Muscle of arm (tissue), 12 donors: Measurements from ENCODE around the gene APOF. TPM values are rescaled to one million over a fixed set of nuclear protein-coding genes. Genes with fewer than 3 reads are reported as not detected.
"Not testable (repeated sequence)": the region's sequence is repeated elsewhere in the genome, so short reads cannot be mapped to it uniquely, and the experiment has no call there.

Source experiments
- DNase-seq: peaks from one replicate; pipeline ENCODE4 v3.0.0-alpha.2; 2013
- polyA plus RNA-seq, 12 donors: library from polyadenylated mRNA; unstranded; fragments of 120-200 nt; gene quantifications; one replicate each; pipeline ENCODE4 v1.2.1, GENCODE V29; 2013; ENCODE audit not compliant: insufficient read length in 12 of 12

Gene APOF
- polyA plus RNA-seq, 12 donors, result 0.07 to 0.12 (median 0.11) TPM; not detected in 9

DNA sequence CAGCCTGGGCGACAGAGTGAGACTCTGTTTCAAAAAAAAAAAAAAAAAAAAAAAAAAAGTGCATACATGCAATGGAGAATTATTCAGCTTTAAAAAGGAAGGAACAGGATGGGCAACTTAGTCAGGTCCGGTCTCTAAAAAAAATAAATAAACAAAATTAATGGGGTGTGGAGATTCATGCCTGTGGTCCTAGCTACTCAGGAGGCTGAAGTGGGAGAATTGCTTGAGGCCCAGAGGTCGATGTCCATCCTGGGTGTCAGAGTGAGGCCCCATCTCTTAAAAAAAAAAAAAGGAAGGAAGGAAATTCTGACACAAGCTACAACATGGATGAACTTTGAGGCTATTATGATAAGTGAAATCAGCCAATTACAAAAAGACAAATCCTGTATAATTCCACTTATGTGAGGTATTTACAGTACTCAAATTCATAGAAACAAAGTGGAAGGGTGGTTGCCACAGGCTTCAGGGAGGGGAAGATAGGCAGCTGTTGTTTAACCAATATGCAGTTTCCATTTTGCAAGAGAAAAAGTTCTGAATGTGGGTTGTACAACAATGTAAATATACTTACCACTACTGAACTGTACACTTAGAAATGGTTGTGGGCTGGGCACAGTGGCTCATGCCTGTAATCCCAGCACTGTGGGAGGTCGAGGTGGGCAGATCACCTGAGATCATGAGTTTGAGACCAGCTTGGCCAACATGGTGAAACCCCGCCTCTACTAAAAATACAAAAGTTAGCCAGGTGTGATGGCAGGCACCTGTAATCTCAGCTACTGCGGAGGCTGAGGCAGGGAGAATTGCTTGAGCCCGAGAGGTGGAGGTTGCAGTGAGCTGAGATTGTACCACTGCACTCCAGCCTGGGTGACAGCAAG lies 12.3 kb upstream of the APOF start:
- DNase-seq, result no peak

DNA sequence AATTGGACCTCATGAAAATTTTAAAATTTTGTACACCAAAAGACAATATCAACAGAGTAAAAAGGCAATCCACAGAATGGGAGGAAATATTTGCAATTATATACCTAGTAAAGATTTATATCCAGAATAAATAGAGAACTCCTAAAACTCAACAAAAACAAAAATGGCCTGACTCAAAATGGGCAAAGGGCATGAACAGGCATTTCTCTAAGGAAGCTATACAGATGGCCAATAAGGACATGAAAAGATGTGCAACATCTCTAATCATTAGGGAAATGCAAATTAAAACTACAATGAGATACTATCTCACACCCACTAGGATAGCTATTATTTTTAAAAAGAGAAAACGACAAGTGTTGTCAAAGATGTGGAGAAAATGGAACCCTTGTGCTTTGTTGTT lies 10.9 kb upstream of the APOF start:
- DNase-seq, result no peak

DNA sequence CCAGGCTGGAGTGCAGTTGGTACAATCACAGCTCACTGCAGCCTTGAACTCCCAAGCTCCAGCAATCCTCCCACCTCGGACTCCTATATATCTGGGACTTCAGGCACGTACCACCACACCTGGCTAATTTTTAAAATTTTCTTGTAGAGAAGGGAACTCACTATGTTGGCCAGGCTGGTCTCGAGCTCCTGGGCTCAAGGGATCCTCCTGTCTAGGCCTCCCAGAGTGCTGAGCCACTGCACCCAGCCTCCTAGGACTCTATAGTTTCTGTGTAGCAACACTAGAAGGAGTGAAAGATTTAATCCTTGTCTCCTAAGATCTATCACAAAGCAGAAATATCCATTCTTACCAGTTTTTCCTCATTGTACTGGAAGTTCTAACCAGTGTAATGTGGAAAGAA lies 4.3 kb upstream of the APOF start:
- DNase-seq, result no peak

DNA sequence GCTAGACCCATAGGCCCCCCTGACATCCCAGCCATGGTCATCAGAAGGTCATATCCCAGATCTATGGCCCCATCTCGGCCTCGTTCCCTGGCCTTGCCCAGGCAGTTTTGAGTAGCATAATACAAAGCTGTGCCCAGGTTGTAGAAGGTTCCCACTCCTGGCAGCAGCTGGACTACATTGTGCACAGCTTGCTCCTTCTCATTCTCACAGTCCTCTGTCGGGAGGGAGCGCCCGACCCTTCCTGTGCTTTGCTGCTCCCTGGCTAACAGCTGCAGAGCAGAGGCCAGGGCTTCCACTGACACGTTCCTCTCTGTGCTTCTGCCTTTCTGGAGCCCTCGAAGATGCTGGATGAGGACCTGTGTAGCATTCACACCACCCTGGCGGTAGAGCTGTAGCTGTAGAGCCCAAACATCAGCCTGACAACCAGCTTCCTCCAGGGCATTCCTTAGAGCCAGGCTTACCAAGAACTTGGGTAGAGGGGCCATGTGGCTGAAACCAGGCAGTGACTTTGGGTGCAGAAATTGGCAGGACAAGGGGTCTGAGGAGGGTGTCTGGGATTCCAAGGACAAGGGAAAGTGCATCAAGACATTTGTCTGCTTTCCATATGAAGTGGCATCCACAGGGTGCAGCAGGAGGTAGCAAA lies 1.0 kb downstream of the APOF start:
- no peak for DNase-seq

DNA sequence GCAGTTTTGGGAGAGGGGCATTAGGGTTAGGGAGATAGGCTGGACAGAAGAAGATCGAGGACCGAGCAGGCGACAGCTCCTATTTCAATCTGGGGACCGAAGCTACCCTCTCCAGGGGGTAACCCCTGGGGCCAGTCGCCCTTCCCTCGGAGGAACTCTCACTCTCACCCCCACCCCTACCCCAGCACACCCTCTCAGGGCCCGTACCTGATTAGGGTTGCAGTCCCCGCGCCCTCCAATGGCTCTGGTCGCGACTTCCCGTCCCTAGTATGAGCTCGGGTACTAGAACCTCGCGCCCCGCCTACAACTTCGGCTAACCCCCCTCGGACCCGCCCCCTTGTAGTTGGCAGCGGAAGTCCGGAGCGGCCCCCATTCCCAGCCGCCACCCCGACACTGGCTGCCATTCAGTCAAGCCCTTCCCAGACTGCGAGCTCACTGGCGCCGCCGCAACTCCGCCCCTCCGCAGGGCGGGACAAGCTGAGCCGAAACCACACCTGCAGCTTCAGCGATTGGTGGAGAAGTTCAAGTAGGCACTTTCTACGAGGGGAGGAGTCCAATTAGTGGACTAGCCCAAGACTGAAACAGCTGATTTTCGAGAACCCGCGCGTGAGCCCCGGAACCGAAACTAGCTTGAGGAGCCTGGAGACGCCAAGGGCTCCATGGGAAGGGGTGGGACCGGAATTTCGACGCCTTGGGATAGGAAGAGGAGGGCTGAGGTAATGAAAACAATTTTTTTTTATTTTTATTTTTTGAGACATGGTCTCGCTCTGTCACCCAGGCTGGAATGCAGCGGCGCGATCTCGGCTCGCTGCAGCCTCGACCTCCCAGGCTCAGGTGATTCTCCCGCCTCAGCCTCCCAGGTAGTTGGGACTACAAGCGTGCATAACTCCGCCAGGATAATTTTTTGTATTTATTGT lies 2.5 kb downstream of the APOF start, which contains the start of gene STAT2:
Gene STAT2 (minus strand): TSS at position 257 of the 917 bp plus-strand sequence. CDS start 3,536 bp downstream, outside the sequence.
- DNase-seq, result peak; percentile 99

DNA sequence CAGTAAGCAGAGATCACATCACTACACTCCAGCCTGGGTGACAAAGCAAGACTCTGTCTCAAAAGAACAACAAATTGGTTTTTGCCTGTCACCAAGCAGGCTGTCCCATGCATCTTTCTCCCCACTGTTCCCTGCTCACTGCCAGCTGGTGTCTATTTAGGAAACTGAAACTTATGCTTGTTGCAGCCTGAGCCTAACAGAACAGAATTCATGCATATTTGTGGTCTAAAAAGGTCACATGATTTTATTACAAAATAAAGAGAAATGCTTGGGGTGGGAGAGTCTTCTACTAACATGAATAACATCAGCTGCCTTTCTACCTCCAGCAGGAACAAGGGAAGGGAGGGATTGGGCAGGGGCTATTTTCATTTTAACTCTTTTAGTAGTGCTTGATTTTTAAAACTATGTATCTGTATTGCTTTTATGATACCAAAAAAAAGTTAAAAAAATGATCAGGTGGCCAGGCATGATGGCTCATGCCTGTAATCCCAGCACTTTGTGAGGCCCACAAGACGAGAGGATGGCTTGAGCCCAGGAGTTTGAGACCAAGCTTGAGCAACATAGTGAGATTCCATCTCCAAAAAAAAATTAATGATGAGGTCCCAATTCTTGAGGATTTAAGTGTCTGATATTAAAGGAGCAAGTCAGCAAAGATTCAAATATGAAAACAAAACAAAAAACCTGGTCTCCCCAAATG lies 3.7 kb downstream of the APOF start:
- DNase-seq, result peak; percentile 11

DNA sequence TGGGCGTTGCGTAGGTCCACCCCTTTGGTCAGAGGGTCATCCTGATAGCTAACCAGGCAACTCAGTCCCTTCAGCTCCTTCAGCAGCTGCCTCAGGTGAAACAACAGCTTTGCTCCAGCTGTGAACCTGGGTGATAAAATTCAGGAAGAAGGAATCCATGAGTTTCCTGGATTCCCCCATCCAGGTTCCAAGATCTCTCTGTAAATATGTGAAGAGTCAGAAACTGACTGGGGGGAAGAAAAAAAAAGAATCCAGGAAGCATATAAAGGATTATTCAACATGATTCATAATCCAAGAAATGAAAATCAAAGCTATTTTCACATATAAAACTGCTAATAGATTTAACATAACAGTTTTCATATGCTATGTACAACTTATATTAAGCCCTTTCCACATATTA lies 11.3 kb downstream of the APOF start:
- DNase-seq, result no peak

DNA sequence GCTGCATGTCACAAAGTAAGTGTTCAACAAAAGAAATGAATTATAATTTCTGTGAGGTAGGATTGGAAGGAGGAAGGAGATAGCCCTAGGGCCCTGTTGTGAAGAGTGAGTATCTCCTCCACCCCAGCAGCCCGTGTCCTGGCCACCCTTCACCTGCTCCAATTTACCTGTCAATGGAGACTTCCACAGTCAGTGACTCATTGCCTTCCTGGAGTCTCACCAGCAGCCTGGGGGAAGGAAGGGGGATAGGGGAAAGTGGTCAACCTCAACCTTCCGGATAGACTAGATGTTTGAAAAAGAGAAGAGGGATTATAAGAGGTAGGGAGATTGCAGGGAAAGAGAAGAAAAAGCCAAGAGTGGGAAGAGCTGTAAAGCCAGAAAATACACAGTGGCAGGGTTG lies 12.0 kb downstream of the APOF start:
- DNase-seq, result no peak

DNA sequence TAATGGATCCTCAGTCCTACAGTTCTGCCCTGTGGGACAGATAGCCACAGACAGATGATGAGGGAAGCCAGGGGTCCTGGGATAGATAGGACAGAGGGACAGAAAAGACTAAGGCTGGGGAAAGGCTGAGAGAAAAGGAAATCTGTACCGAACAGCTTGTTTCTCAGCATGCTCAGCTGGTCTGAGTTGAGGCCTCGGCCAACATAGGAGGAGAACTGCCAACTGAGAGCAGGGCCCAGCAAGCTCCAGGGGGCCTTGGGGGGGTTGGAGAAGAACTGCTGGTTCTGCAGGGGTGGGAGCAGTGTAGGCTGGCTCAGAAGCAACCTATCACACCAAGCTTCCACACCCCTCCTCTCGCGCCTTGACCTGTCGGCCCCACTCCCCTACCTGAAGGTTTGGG lies 13.9 kb downstream of the APOF start:
- DNase-seq, result no peak

DNA sequence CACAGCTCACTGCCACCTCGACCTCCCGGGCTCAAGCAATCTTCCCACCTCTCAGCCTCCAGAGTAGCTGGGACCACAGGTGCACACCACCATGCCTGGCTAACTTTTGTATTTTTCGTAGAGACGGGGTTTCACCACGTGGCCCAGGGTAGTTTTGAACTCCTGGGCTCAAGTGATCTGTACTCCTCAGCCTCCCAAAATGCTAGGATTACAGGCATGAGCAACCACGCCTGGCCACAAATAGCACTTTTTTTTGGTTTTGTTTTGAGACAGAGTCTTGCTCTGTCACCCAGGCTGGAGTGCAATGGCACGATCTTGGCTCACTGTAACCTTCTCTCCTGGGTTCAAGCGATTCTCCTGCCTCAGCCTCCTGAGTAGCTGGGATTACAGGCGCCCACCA lies 15.4 kb downstream of the APOF start:
- DNase-seq, result not testable (repeated sequence)

DNA sequence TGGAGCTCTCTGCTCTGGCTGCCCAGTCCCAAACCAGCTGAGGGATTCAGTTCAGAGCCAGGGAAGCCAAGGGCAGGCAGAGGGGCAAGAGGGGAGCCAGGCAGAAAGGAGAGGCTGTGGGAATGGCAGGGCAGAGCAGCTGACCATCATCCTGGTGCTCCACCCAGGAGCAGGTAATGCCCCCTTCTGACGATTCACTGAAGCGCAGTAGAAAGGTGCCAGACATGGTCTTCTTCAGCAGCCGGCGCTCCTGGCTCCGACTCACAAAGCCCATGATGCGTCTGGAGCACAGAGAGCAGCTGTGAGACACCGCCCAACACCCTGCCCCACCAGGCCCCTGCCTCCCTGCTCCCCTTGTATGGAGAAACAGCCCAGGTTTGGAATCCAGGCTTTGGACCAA lies 16.0 kb downstream of the APOF start:
- no peak for DNase-seq

DNA sequence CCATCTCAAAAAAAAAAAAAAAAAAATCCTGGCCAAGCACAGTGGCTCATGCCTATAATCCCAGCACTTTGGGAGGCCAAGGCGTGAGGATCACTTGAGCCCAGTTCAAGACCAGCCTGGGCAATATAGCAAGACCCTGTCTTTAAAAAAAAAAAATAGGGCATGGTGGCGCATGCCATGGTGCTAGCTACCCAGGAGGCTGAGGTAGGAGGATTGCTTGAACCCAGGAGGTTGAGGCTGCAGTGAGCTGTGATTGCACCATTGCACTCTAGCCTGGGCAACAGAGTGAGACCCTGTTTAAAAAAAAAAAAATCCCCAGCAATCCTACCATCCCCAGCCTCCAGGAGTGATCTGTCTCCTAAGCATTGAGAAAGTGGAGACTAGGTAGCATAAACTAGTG lies 20.4 kb downstream of the APOF start:
- not testable (repeated sequence) for DNase-seq

DNA sequence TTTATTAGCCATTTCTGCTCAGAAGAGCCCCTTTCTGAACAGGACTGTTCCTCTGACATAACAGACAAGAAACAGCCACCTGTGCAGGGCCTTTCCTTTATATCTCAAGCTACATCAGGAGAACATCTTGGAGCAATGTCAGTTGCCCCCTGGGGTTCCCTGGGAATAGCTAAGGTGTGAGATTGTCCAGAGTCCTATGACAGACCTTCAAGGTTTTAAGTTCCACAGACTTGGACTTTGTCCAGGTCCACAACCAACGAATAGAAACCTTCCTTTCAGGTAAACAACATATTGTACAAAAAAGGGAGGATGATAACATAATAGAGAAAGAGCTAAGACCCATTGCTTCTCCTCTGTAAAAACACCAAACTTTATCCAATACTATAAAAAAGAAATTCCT lies 21.0 kb downstream of the APOF start:
- DNase-seq, result no peak

DNA sequence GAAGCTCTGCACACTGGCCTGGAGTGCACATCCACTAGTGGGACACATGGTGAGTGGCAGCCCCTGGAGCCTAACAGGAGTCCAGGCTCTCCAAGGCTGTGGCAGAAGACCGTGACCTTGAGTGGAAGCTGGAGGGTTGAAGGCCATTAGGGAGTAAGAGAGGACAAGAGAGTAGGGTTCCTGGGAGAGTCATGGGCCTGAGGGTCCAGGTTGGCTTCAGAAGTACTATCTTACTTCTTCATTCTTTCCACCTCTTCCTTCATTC lies 23.6 kb downstream of the APOF start:
- no peak for DNase-seq

DNA sequence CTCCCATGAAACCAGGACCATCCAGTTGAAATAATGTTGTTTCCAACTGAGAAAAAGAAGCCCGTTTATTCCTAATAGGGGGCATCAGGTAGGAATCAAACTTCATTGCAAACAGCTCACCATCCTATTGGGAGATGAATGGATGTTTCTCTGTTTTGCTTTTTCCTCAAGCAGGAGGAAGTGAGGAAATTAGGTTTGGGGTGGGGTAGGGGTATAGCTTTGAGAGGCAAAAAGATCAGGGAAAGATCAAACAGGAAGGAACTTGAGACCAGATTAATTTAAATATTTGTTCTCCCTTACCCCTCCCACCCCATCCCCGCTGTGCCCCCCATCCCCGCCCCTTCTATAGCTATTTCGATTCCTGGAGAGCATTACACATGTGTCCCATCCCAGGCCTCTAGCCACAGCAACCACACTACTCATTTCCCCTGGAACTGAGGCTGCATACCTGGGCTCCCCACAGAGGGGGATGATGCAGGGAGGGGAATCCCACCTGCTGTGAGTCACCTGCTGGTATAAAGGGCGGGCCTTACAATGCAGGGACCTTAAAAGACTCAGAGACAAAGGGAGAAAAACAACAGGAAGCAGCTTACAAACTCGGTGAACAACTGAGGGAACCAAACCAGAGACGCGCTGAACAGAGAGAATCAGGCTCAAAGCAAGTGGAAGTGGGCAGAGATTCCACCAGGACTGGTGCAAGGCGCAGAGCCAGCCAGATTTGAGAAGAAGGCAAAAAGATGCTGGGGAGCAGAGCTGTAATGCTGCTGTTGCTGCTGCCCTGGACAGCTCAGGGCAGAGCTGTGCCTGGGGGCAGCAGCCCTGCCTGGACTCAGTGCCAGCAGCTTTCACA lies 24.1 kb downstream of the APOF start, which contains the start of gene IL23A:
Gene IL23A (plus strand): TSS at position 577 of the 850 bp plus-strand sequence. CDS start 161 bp downstream, at position 738.
- no peak for DNase-seq

DNA sequence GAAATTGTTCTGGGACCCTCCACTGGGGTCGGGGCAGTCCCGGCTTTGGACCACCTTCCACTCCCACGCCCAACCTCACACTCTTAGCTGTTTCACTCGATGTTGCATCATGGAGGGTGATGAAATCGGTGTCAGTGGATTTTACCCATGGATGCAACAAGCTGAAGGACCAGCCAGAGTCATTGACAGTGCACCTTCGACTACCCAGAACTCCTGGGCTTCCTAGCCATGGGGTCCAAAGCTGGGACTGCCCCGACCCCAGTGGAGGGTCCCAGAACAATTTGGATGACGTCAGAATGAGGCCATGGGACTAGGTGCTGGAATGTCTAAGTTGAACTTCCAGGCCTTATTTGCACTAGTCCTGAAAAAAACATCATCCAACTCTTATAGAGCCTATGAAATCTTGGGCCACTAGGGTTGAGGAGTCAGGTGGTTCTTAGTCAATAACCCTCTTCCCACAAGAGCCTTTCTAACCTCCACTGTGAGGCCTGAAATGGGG lies 24.9 kb downstream of the APOF start:
- no peak for DNase-seq

DNA sequence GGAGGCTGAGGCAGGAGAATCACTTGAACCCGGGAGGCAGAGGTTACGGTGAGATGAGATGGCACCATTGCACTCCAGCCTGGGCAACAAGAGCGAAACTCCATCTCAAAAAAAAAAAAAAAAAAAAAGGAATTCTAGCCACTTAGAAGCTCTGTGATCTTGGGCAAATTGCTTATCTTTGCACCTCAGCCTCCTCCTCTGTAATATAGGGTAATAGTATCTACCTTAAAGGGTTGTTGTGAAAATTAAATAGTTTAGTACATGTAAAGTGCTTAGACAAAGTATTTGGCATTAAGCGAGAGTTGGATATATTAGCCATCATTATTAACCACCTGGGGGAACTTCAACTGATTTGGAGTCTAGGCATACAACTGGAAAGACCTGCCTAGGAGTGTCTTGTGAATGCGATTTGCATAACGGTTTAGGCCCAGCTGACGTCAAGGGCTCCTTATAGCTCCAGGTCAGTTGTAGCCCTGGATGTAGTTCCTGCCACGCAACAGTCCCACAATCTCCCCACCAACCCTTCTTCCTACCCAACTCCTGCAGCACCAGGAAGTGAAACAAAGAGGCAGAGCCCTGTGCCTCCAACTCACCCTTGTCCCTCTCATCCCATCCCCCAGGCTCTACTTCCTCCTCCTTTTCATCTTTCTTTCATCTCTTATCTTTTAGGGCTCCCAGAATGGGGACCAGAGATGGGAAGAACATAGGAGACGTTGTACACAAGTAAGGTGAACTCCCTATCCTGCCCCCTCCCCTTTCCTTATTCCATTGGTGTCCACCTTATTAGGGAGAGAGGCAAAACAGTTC lies 26.1 kb downstream of the APOF start:
- no peak for DNase-seq

DNA sequence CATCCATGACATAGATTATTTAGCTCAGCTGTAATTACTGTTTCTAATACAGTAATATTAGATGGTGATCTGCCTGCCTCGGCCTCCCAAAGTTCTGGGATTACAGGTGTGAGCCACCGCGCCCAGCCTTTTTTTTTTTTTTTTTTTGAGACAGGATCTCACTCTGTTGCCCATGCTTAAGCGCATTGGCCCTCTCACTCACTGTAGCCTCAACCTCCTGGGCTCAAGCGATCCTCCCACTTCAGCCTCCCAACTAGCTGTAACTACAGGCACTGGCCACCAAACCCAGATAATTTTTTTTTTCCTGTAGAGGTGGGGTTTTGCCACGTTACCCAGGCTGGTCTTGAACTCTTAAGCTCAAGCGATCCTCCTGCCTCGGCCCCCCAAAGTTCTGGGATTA lies 27.1 kb downstream of the APOF start:
- DNase-seq, result not testable (repeated sequence)

DNA sequence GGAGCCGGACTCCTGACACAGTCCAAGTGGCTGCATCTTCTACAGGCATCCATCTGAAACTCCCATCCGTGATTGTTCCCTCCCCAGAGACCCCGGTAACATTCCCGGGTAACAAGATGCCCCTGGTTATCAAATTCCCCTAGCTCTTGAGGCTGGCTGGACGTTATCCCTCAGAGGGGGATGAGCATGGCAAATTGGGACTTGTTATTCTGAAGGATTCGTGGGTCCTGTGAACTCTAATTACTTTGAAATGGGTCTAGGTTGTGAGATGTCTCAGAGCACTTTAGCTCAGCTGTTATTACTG lies 28.2 kb downstream of the APOF start:
- no peak for DNase-seq
